SK-N-SH (cell line): ENCODE results near the gene PTTG1IP2. TPM values are rescaled to one million over a fixed set of nuclear protein-coding genes. Genes with fewer than 3 reads are reported as not detected.

Experiments used
- CTCF ChIA-PET: fragments of 300-600, 350-600 bp; formaldehyde crosslinking; extraction: SDS; loops from one replicate; lab custom pipeline; 2021; lab: Yijun Ruan, JAX
- POLR2A ChIA-PET: fragments of 350-600 bp; sonication (Branson Sonifier 250); formaldehyde crosslinking; extraction: SDS; loops from one replicate; lab custom pipeline; 2020; ENCODE audit warnings: antibody characterized with exemption, inconsistent platforms; lab: Yijun Ruan, JAX
- DNase-seq: peaks from one replicate; pipeline ENCODE4 v3.0.0; 2012
- H2AFZ ChIP-seq: fragments of 200-600 bp; sonication (generic); 2 replicates; pipeline ENCODE4 v1.8.1; 2016; ENCODE audit warnings: antibody characterized with exemption, mild to moderate bottlenecking, low read depth
- H3F3A ChIP-seq: fragments of 200-600 bp; sonication (generic); replicated peaks from 2 replicates; pipeline ENCODE3; 2016; ENCODE audit warnings: antibody characterized with exemption, mild to moderate bottlenecking; ENCODE audit not compliant: insufficient read depth
- H3K27ac ChIP-seq, 2 experiments: fragments of 200-500 bp in 1 of 2; fragments of 200-600 bp in 1 of 2; sonication (Bioruptor generic) in 1 of 2; sonication (generic), shearing (Covaris generic) in 1 of 2; 2 replicates each; pipeline versions ENCODE4 v1.5.1 to v1.6.1; 2014 to 2016; ENCODE audit warnings: low read depth in 2 of 2, inconsistent platforms in 1 of 2, low read length in 1 of 2, mild to moderate bottlenecking in 1 of 2, mixed read lengths in 1 of 2
- H3K27me3 ChIP-seq: fragments of 200-600 bp; sonication (generic), shearing (Covaris generic); 2 replicates; pipeline ENCODE4 v1.6.1; 2016; ENCODE audit warnings: mixed run types; ENCODE audit not compliant: insufficient read depth
- H3K36me3 ChIP-seq, 2 experiments: fragments of 200-500 bp in 1 of 2; fragments of 200-600 bp in 1 of 2; sonication (Bioruptor generic) in 1 of 2; sonication (generic) in 1 of 2; replicated peaks in 1 of 2; 2 replicates each; pipeline versions ENCODE3 to v1.5.1; 2014 to 2016; ENCODE audit warnings: low read length in 1 of 2, mild to moderate bottlenecking in 1 of 2; ENCODE audit not compliant: insufficient read depth in 2 of 2, control insufficient read depth in 1 of 2
- H3K4me1 ChIP-seq, 2 experiments: fragments of 200-500 bp in 1 of 2; fragments of 200-600 bp in 1 of 2; sonication (Bioruptor generic) in 1 of 2; sonication (generic), shearing (Covaris generic) in 1 of 2; 2 replicates each; pipeline versions ENCODE4 v1.5.1 to v1.6.1; 2014 to 2016; ENCODE audit warnings: low read depth in 1 of 2, low read length in 1 of 2, mixed run types in 1 of 2; ENCODE audit not compliant: insufficient read depth in 2 of 2, control insufficient read depth in 1 of 2
- H3K4me2 ChIP-seq: fragments of 200-600 bp; sonication (generic), shearing (Covaris generic); 2 replicates; pipeline ENCODE4 v1.6.1; 2017; ENCODE audit warnings: mixed run types
- H3K4me3 ChIP-seq, 2 experiments: fragments of 200-500 bp in 1 of 2; fragments of 200-600 bp in 1 of 2; sonication (Bioruptor generic) in 1 of 2; sonication (generic), shearing (Covaris generic) in 1 of 2; 2 replicates each; pipeline versions ENCODE4 v1.5.1 to v1.8.1; 2014 to 2016; ENCODE audit warnings: low read depth in 2 of 2, inconsistent platforms in 1 of 2, low read length in 1 of 2, mild to moderate bottlenecking in 1 of 2, mixed read lengths in 1 of 2, moderate library complexity in 1 of 2
- H3K79me2 ChIP-seq: fragments of 200-600 bp; sonication (generic); 2 replicates; pipeline ENCODE4 v1.8.1; 2017; ENCODE audit warnings: mild to moderate bottlenecking; ENCODE audit not compliant: insufficient read depth
- H3K9ac ChIP-seq: fragments of 200-600 bp; sonication (generic); 2 replicates; pipeline ENCODE4 v1.6.1; 2017; ENCODE audit warnings: mixed run types
- H3K9me2 ChIP-seq: fragments of 200-600 bp; sonication (generic); 2 replicates; pipeline ENCODE4 v1.6.1; 2017; ENCODE audit warnings: mixed run types
- H3K9me3 ChIP-seq: fragments of 200-600 bp; sonication (generic); 2 replicates; pipeline ENCODE4 v1.6.1; 2017; ENCODE audit warnings: mixed run types, mild to moderate bottlenecking, moderate library complexity
- H4K20me1 ChIP-seq: fragments of 200-600 bp; sonication (generic); 2 replicates; pipeline ENCODE4 v1.6.1; 2017; ENCODE audit warnings: mild to moderate bottlenecking, mixed run types; ENCODE audit not compliant: insufficient read depth
- EZH2phosphoT487 ChIP-seq: fragments of 200-600 bp; sonication (generic); IDR thresholded peaks from 2 replicates; pipeline ENCODE4 v1.6.1; 2017; ENCODE audit warnings: low read depth, mixed run types, mild to moderate bottlenecking, antibody characterized with exemption, moderate library complexity, borderline replicate concordance
- FOSL2 ChIP-seq: IDR thresholded peaks from 2 replicates; pipeline ENCODE4 v1.4.0; 2012; ENCODE audit warnings: low read depth, mild to moderate bottlenecking, moderate library complexity, borderline replicate concordance
- FOXM1 ChIP-seq: IDR thresholded peaks from 2 replicates; pipeline ENCODE4 v1.4.0; 2012; ENCODE audit warnings: low read depth, mild to moderate bottlenecking
- GATA2 ChIP-seq: sonication (generic); formaldehyde crosslinking; IDR thresholded peaks from 2 replicates; pipeline ENCODE4 v1.5.0; 2020; ENCODE audit warnings: mild to moderate bottlenecking, missing genetic modification reagents
- MEF2A ChIP-seq: IDR thresholded peaks from 2 replicates; pipeline ENCODE4 v1.4.0; 2012; ENCODE audit warnings: low read depth, borderline replicate concordance
- MXI1 ChIP-seq: IDR thresholded peaks from 2 replicates; pipeline ENCODE4 v1.6.1; 2012; ENCODE audit warnings: mild to moderate bottlenecking, low read depth, low read length, improper control_type of control experiment
- POLR2AphosphoS5 ChIP-seq: IDR thresholded peaks from 2 replicates; pipeline ENCODE4 v1.6.1; 2012; ENCODE audit warnings: low read depth, low read length
- SIN3A ChIP-seq: IDR thresholded peaks from 2 replicates; pipeline ENCODE4 v1.6.1; 2012; ENCODE audit warnings: low read depth, mild to moderate bottlenecking, low read length, moderate library complexity, borderline replicate concordance
- SMC3 ChIP-seq: IDR thresholded peaks from 2 replicates; pipeline ENCODE4 v1.6.1; 2012; ENCODE audit warnings: low read depth, low read length, improper control_type of control experiment
- YY1 ChIP-seq: IDR thresholded peaks from 2 replicates; pipeline ENCODE4 v1.4.0; 2012; ENCODE audit warnings: low read depth, mild to moderate bottlenecking
- WGBS: methylation state at CpG from one replicate; pipeline ENCODE4 v1.1.6; 2017; ENCODE audit warnings: low lambda C conversion rate; 5-methylcytosine and 5-hydroxymethylcytosine counted together
- polyA plus RNA-seq, 3 experiments: library from polyadenylated mRNA; depleted of rRNA; stranded (reverse); fragments of >200 nt; gene quantifications; 2 replicates each; pipeline ENCODE4 v1.2.3, GENCODE V29; 2012
- TF ChIP-seq, protein P1 (sequence below): IDR thresholded peaks from 2 replicates; pipeline ENCODE4; 2012
- TF ChIP-seq, protein P2 (sequence below): IDR thresholded peaks from 2 replicates; pipeline ENCODE4 v1.4.0; 2012; ENCODE audit warnings: low read depth, borderline replicate concordance
- TF ChIP-seq, protein P3 (sequence below): IDR thresholded peaks from 2 replicates; pipeline ENCODE4 v1.6.1; 2012; ENCODE audit warnings: mild to moderate bottlenecking, low read depth, low read length, moderate library complexity

The PTTG1IP2 gene
- polyA plus RNA-seq, 1 of the 3 experiments (the other 2 are of a cell fraction), result not detected

DNA sequence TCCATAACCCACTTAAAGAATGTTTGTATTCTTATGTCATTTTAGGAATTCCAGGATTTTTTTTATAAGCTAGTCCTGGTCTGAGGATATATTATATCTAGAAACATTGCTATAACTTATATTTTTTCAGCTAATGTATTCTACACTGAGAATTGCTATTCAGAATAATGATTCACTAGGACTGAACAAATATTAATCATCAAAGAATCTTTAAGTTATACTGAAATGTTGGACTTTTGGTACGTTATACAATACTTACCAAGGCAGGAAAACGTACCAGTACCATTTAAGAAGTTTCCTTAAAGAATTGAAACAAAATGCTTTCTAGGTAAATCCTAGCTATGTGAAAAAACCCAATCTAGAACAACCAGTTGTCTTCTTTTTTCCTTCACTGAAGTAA lies 18.4 kb downstream of the PTTG1IP2 start:
- Histone ChIP-seq H4K20me1 (no peaks in the 10 kb centered on the region), H3K9me2 (no peaks in the 10 kb centered on the region), H3K27me3 (no peaks in the 10 kb centered on the region), H3F3A (no peaks in the 10 kb centered on the region), H3K27ac (no peak overlapping the region), H3K79me2 (no peaks in the 10 kb centered on the region), H3K9me3 (0 out of 2 replicates have a peak, but pooled peaks cover 6% of the 10 kb centered on the region), H3K4me2 (no peak overlapping the region), H3K36me3 (no peaks in the 10 kb centered on the region), H3K4me1 (peaks cover 0 to 6% of the 10 kb centered on the region in 2 experiments; a peak in 1 of 4 replicates), H3K4me3 (no peak overlapping the region), H2AFZ (no peak overlapping the region), H3K9ac (no peak overlapping the region)
- TF ChIP-seq EZH2phosphoT487 (no peak), FOXM1 (no peak), SMC3 (no peak)
- TF ChIP-seq, protein P1, sequence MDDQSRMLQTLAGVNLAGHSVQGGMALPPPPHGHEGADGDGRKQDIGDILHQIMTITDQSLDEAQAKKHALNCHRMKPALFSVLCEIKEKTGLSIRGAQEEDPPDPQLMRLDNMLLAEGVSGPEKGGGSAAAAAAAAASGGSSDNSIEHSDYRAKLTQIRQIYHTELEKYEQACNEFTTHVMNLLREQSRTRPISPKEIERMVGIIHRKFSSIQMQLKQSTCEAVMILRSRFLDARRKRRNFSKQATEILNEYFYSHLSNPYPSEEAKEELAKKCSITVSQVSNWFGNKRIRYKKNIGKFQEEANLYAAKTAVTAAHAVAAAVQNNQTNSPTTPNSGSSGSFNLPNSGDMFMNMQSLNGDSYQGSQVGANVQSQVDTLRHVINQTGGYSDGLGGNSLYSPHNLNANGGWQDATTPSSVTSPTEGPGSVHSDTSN, result no peak
- TF ChIP-seq, protein P2, sequence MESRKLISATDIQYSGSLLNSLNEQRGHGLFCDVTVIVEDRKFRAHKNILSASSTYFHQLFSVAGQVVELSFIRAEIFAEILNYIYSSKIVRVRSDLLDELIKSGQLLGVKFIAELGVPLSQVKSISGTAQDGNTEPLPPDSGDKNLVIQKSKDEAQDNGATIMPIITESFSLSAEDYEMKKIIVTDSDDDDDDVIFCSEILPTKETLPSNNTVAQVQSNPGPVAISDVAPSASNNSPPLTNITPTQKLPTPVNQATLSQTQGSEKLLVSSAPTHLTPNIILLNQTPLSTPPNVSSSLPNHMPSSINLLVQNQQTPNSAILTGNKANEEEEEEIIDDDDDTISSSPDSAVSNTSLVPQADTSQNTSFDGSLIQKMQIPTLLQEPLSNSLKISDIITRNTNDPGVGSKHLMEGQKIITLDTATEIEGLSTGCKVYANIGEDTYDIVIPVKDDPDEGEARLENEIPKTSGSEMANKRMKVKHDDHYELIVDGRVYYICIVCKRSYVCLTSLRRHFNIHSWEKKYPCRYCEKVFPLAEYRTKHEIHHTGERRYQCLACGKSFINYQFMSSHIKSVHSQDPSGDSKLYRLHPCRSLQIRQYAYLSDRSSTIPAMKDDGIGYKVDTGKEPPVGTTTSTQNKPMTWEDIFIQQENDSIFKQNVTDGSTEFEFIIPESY, result no peak
- CTCF ChIA-PET, result interaction anchor here (1.6 kb wide), 1 partner anchor 33 kb away, joined by 10 read pairs; no protein-coding TSS in a partner anchor
- POLR2A ChIA-PET, result no interaction called here
- DNase-seq, result no peak
- WGBS, result 79% methylated on average over 2 of the region's 2 CpGs

DNA sequence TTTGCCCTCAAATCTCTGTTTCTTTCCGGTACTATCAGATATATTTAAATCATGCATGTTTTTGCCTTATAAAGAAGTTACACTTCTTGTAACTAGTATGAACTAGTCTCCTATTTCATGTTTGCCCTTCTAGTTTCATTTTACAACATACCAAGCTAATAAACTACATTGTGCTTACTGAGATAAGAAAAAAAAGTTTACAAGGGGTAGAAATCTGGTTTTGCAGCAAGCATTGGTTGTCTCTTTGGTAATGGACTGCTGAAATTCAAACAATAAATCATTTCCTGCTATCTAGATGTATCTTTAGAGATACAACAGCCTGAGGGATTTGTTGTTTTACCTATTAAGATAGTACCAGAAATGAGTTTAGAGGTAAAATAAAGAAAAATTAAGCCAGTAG lies 18.8 kb downstream of the PTTG1IP2 start:
- no peaks in the 10 kb centered on the region for H3F3A ChIP-seq
- H3K27me3 ChIP-seq, result no peaks in the 10 kb centered on the region
- no peaks in the 10 kb centered on the region for H3K9me2 ChIP-seq
- CTCF ChIA-PET, result interaction anchor here (1.4 to 1.6 kb wide), 2 partner anchors 33 to 546 kb away, joined by 4 to 10 read pairs; no protein-coding TSS in a partner anchor
- no peaks in the 10 kb centered on the region for H4K20me1 ChIP-seq
- no peaks in the 10 kb centered on the region for H3K79me2 ChIP-seq
- H3K36me3 ChIP-seq, result no peaks in the 10 kb centered on the region
- TF ChIP-seq POLR2AphosphoS5 (no peak), GATA2 (CRISPR knock-in tag) (peak; percentile 47; the same call in 1 of the 2 replicates)
- TF ChIP-seq, all 33 proteins: peak for 1
- no peak overlapping the region; the same call in 1 of the 2 replicates for H2AFZ ChIP-seq
- 0 out of 2 replicates have a peak, but pooled peaks cover 6% of the 10 kb centered on the region for H3K9me3 ChIP-seq
- H3K4me2 ChIP-seq, result no peak overlapping the region
- no peak overlapping the region for H3K27ac ChIP-seq
- H3K4me3 ChIP-seq, result no peak overlapping the region
- no peak overlapping the region for H3K9ac ChIP-seq
- DNase-seq, result peak; percentile 19
- POLR2A ChIA-PET, result no interaction called here
- H3K4me1 ChIP-seq, result peaks cover 0 to 6% of the 10 kb centered on the region in 2 experiments; a peak in 1 of 4 replicates
- 83% methylated on average over 1 of the region's 1 CpG for WGBS

DNA sequence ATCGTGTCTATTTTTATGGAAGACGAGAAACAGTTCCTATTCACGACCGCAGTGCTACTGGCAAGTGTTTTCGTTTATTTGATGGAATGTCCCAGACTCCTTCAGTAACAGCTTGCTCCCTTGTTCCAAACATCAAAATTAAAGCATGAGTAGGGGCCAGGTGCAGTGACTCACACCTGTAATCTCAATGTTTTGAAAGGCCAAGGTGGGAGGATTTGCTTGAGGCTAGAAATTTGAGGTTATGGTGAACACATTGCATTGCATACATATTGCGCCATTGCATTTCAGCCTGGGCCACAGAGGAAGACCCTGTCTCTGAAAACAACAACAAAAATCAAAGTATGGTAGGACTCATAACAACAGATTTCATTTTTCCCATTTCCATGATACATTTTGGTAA lies 22.8 kb downstream of the PTTG1IP2 start:
- Histone ChIP-seq H3K9ac (no peak overlapping the region), H3K4me2 (no peak overlapping the region), H3K4me3 (no peak overlapping the region), H3K4me1 (peaks cover 0 to 6% of the 10 kb centered on the region in 2 experiments; a peak in 1 of 4 replicates), H3K9me3 (0 out of 2 replicates have a peak, but pooled peaks cover 6% of the 10 kb centered on the region), H3K27ac (no peak overlapping the region), H3F3A (no peaks in the 10 kb centered on the region), H3K36me3 (no peaks in the 10 kb centered on the region), H3K9me2 (no peaks in the 10 kb centered on the region), H3K27me3 (no peaks in the 10 kb centered on the region), H2AFZ (no peak overlapping the region), H3K79me2 (no peaks in the 10 kb centered on the region), H4K20me1 (no peaks in the 10 kb centered on the region)
- DNase-seq, result no peak
- CTCF ChIA-PET, result no interaction called here
- WGBS, result 86% methylated on average over 6 of the region's 6 CpGs
- POLR2A ChIA-PET, result no interaction called here
- TF ChIP-seq EZH2phosphoT487, result no peak
- TF ChIP-seq GATA2 (CRISPR knock-in tag), result no peak
- TF ChIP-seq, protein P3, sequence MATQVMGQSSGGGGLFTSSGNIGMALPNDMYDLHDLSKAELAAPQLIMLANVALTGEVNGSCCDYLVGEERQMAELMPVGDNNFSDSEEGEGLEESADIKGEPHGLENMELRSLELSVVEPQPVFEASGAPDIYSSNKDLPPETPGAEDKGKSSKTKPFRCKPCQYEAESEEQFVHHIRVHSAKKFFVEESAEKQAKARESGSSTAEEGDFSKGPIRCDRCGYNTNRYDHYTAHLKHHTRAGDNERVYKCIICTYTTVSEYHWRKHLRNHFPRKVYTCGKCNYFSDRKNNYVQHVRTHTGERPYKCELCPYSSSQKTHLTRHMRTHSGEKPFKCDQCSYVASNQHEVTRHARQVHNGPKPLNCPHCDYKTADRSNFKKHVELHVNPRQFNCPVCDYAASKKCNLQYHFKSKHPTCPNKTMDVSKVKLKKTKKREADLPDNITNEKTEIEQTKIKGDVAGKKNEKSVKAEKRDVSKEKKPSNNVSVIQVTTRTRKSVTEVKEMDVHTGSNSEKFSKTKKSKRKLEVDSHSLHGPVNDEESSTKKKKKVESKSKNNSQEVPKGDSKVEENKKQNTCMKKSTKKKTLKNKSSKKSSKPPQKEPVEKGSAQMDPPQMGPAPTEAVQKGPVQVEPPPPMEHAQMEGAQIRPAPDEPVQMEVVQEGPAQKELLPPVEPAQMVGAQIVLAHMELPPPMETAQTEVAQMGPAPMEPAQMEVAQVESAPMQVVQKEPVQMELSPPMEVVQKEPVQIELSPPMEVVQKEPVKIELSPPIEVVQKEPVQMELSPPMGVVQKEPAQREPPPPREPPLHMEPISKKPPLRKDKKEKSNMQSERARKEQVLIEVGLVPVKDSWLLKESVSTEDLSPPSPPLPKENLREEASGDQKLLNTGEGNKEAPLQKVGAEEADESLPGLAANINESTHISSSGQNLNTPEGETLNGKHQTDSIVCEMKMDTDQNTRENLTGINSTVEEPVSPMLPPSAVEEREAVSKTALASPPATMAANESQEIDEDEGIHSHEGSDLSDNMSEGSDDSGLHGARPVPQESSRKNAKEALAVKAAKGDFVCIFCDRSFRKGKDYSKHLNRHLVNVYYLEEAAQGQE, result no peak
- TF ChIP-seq YY1, result no peak
- no peak for TF ChIP-seq SIN3A
- TF ChIP-seq MXI1, result no peak
- TF ChIP-seq MEF2A, result no peak
- no peak for TF ChIP-seq FOSL2
- TF ChIP-seq SMC3, result no peak
